22Rv1 (cell line): ENCODE results near the gene ATXN1.

Source experiments
- H3K27ac ChIP-seq: fragments of 450-650 bp; 2 replicates; pipeline ENCODE4 v1.5.1; 2017
- CTCF ChIP-seq: fragments of 450-650 bp; IDR thresholded peaks from 2 replicates; pipeline ENCODE4 v1.5.1; 2017; ENCODE audit warnings: mild to moderate bottlenecking
- ZFX ChIP-seq: fragments of 450-650 bp; IDR thresholded peaks from 2 replicates; pipeline ENCODE4 v1.6.1; 2017; ENCODE audit warnings: antibody characterized with exemption, borderline replicate concordance

ATXN1 gene

GRCh38 chr6:16770701-16771569, 9.7 kb upstream of the ATXN1 start:
- no peak overlapping the region for H3K27ac ChIP-seq
- TF ChIP-seq ZFX (no peak), CTCF (peak; percentile 97)

- no peak overlapping the region for H3K27ac ChIP-seq
- TF ChIP-seq ZFX, result no peak
These were observed 8.7 kb upstream of the ATXN1 start for GRCh38 chr6:16769986-16770376.

- H3K27ac ChIP-seq, result no peak overlapping the region
- no peak for TF ChIP-seq ZFX
- TF ChIP-seq CTCF, result no peak
These were observed 8.1 kb upstream of the ATXN1 start for GRCh38 chr6:16769131-16769985.

- no peak overlapping the region for H3K27ac ChIP-seq
- no peak for TF ChIP-seq CTCF
- no peak for TF ChIP-seq ZFX
These were observed 7.2 kb upstream of the ATXN1 start for GRCh38 chr6:16768477-16768830.

GRCh38 chr6:16767765-16768476, 6.7 kb upstream of the ATXN1 start:
- no peak overlapping the region for H3K27ac ChIP-seq
- TF ChIP-seq CTCF, result no peak
- no peak for TF ChIP-seq ZFX

- no peak for TF ChIP-seq ZFX
- no peak for TF ChIP-seq CTCF
- H3K27ac ChIP-seq, result no peak overlapping the region
These were observed 5.8 kb upstream of the ATXN1 start for GRCh38 chr6:16766836-16767745.

- H3K27ac ChIP-seq, result no peak overlapping the region
- TF ChIP-seq ZFX (no peak), CTCF (no peak)
These were observed 4.8 kb upstream of the ATXN1 start for GRCh38 chr6:16766043-16766536.
